Thoracic aorta (tissue), 2 donors: Measurements from ENCODE around the gene HOXA4. TPM values are rescaled to one million over a fixed set of nuclear protein-coding genes. Genes with fewer than 3 reads are reported as not detected.

Source experiments
- ATAC-seq: fragments of 150-250 bp; one replicate; pipeline ENCODE4 v1.8.0; 2017; ENCODE audit warnings: low read depth; ENCODE audit not compliant: insufficient number of reproducible peaks, low FRiP score
- DNase-seq: peaks from one replicate; pipeline ENCODE4 v3.0.0-alpha.2; 2020; ENCODE audit warnings: low spot score
- H3K27ac ChIP-seq, 2 donors: fragments of 200-600 bp; sonication (generic); 1 replicate in 1 of 2; 2 replicates in 1 of 2; pipeline ENCODE4 v1.5.1; 2016; ENCODE audit warnings: mild to moderate bottlenecking in 2 of 2, moderate library complexity in 2 of 2
- H3K27me3 ChIP-seq: fragments of 200-600 bp; sonication (generic); replicated peaks from 2 replicates; pipeline ENCODE4 v1.6.0; 2016; ENCODE audit warnings: mild to moderate bottlenecking; ENCODE audit not compliant: insufficient read depth
- H3K36me3 ChIP-seq: fragments of 200-600 bp; sonication (generic); one replicate; pipeline ENCODE4 v1.5.1; 2016
- H3K4me1 ChIP-seq, 2 donors: fragments of 200-600 bp; sonication (generic); 1 replicate in 1 of 2; 2 replicates in 1 of 2; pipeline versions ENCODE4 v1.5.1 to v1.6.0; 2016; ENCODE audit warnings: low read depth in 2 of 2, mild to moderate bottlenecking in 1 of 2; ENCODE audit not compliant: control insufficient read depth in 1 of 2
- H3K4me3 ChIP-seq: fragments of 200-600 bp; sonication (generic); 2 replicates; pipeline ENCODE4 v1.5.1; 2016; ENCODE audit warnings: mild to moderate bottlenecking
- H3K9me3 ChIP-seq: fragments of 200-600 bp; sonication (generic); 2 replicates; pipeline ENCODE4 v1.5.1; 2016
- total RNA-seq, 2 donors: library from RNA; depleted of rRNA; stranded (reverse); fragments of >200 nt; gene quantifications; one replicate each; pipeline versions ENCODE4 v1.1.0 to v1.2.3, GENCODE V29; 2016
- TF ChIP-seq, protein P1 (sequence below): fragments of 200-600 bp; sonication (generic); IDR thresholded peaks from one replicate; pipeline ENCODE4 v1.5.1; 2019; ENCODE audit warnings: antibody characterized with exemption

Gene HOXA4
- total RNA-seq, 2 donors from 2014 or later = 3.7 to 6.1 TPM

DNA sequence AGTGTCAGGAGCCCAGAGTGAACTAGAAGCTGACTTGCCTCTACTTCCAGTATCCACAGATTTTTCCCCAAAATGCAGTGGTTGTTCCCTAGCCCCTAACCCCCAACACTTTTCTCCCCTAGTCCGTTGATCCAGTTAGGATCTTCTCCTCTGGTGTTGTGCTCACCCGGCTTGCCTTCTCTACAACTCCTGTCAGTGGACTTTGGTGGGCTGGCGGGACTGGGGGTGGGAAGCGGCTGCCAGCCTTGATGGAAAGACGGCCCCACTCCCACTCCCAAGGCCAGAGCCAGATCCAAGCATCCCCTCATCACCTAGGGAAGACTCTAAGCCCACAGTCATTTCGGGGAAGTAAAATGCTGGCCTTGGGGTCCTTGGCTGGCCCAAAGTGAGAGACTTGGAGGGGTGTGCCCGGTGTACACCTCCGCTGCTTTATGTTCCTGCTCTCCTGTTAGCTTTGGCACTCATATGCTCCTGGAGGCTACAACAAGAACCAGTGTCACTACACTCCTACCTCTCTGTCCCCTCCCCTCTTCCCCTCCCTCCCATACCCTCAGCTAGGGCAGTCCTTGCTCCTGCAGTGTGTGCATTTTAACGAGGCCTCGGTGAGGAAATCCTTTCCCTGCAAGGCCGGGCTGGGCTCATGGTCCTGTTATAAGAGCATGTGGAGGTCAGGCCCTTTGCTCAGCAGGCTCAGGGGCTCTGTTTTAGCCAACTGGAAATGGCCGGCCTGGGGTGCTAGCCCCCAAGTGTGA is 44.5 kb upstream of the HOXA4 start:
- no peak overlapping the region for H3K4me3 ChIP-seq
- peaks cover 24% of the 10 kb centered on the region for H3K27me3 ChIP-seq
- ATAC-seq = no peak
- TF ChIP-seq, protein P1, sequence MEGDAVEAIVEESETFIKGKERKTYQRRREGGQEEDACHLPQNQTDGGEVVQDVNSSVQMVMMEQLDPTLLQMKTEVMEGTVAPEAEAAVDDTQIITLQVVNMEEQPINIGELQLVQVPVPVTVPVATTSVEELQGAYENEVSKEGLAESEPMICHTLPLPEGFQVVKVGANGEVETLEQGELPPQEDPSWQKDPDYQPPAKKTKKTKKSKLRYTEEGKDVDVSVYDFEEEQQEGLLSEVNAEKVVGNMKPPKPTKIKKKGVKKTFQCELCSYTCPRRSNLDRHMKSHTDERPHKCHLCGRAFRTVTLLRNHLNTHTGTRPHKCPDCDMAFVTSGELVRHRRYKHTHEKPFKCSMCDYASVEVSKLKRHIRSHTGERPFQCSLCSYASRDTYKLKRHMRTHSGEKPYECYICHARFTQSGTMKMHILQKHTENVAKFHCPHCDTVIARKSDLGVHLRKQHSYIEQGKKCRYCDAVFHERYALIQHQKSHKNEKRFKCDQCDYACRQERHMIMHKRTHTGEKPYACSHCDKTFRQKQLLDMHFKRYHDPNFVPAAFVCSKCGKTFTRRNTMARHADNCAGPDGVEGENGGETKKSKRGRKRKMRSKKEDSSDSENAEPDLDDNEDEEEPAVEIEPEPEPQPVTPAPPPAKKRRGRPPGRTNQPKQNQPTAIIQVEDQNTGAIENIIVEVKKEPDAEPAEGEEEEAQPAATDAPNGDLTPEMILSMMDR = no peak
- H3K4me1 ChIP-seq = peaks cover 15 to 32% of the 10 kb centered on the region in 2 donors
- no peaks in the 10 kb centered on the region for H3K9me3 ChIP-seq
- no peak for DNase-seq
- no peak overlapping the region for H3K27ac ChIP-seq
- no peaks in the 10 kb centered on the region for H3K36me3 ChIP-seq

DNA sequence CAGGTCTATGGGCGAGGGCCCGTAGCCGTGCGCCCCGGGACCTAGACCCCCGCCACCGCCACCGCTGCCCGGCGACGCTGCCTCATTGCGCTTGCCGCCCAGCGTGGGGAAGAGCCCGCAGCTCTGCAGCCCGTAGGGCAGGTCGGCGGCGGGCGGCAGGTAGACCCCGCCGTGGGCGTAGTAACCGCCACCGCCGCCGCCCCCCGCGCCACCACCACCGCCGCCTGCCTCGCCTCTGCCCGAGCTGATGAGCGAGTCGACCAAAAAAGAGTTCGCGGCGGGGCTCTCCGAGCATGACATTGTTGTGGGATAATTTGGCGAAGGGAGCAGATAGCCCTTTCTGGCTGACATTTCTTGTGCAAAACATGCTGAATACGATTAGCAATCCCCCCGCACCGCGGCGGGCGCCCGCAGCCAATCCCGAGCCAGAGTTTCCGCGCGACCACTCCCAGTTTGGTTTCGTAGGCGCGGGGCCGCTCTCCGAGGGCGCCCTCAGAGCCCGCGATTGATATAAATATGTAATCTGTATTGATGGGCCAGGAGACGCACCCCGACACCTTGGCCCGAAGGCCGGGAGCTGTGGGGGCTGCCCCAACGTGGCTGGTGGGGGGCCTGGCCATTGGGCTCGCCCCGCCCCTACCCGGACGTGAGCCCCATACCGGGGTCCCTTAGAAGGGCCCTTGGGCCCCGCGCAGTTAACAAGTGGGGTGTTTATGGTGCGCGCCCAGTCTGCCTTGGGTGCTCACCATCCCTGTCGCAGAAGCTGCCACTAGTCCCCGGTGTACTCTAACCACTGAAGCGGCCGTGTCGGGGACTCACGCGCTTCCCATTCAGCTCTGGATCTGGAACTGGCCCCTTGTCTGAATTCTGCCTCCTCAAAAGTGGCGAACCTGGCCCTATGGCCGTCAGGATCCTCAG is 43.7 kb upstream of the HOXA4 start, which contains the start of gene HOXA10:
Gene HOXA10, minus strand, starts transcription at position 365 of the 918 bp plus-strand sequence. Its CDS starts 14 bp downstream, at position 351.
- no peak for DNase-seq
- peaks cover 15 to 24% of the 10 kb centered on the region in 2 donors for H3K4me1 ChIP-seq
- ATAC-seq = no peak
- no peaks in the 10 kb centered on the region for H3K36me3 ChIP-seq
- H3K9me3 ChIP-seq = no peaks in the 10 kb centered on the region
- peaks cover 24% of the 10 kb centered on the region for H3K27me3 ChIP-seq
- peak within 1 kb of the TSS in 1 of 2 donors; percentile 36 for H3K27ac ChIP-seq
- TF ChIP-seq, protein P1 = no peak
- peak within 1 kb of the TSS; percentile 74 for H3K4me3 ChIP-seq

DNA sequence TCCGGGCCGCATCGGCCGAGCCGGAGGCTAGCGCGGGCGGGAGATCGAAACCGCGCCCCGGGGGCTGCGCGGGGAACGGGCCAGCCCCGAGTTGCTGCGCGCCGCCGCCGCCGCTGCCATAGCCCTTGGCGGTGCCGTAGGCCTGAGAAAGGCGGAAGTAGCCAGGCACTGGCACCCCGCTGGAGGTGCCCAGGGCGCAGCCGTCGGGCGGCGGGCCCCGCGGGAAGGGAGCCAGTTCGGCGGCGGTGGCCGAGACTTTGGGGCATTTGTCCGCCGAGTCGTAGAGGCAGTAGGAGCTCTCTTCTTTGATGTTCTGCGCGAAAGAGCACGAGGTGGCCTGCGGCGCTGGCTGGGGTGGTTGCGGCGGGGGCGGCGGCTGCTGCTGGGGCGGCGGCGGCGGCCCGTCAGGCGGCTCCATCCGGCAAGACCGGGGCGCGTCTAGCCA is 43.0 kb upstream of the HOXA4 start:
- peaks cover 15 to 23% of the 10 kb centered on the region in 2 donors for H3K4me1 ChIP-seq
- TF ChIP-seq, protein P1 = no peak
- no peaks in the 10 kb centered on the region for H3K36me3 ChIP-seq
- H3K4me3 ChIP-seq = peak overlapping the region; percentile 74
- DNase-seq (no peak), ATAC-seq (no peak)
- H3K27ac ChIP-seq = peak overlapping the region in 1 of 2 donors; percentile 36
- H3K27me3 ChIP-seq = peaks cover 24% of the 10 kb centered on the region
- H3K9me3 ChIP-seq = no peaks in the 10 kb centered on the region

DNA sequence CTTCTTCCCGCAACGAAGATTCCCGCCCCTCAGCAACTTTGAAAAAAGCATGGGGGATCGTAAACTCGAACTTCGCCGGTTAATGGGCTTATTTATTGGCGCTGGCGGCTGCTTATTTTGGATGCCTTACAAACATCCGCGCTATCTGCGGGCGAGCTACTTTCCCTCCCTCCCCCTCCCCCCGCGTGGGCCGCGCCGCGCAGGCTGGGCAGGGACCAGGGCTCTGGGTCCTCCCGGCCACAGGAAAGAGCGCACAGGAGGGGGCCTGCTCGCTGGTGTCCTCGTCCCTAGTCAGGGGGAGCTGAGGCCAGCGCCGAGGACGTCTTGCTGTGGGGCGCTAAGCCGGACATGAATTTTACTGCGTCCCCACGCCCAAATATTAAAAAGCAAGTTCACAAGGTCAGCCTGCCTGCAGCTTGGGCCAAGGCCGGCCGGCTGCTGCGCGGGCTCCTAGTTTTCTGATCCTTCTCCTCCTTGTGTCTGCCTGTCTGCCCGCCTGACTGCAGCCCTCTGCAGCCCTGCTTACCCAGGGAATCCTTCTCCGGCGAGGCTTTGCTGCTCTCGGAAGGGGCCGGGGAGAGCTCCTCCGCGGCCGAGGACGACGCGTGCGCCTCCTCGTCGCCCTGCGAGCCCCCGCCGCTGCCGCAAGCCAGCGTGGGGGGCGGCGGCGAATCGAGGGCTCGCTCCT is 42.4 kb upstream of the HOXA4 start:
- Histone ChIP-seq H3K27ac (peak overlapping the region in 1 of 2 donors; percentile 36), H3K9me3 (no peaks in the 10 kb centered on the region), H3K27me3 (peaks cover 24% of the 10 kb centered on the region), H3K4me3 (peak overlapping the region; percentile 74), H3K36me3 (no peaks in the 10 kb centered on the region), H3K4me1 (peaks cover 15 to 23% of the 10 kb centered on the region in 2 donors)
- TF ChIP-seq, protein P1 = no peak
- DNase-seq (no peak), ATAC-seq (peak; percentile 30)
